Spleen (tissue), 11 donors: ENCODE results near the gene KEL. TPM values are rescaled to one million over a fixed set of nuclear protein-coding genes. Genes with fewer than 3 reads are reported as not detected.

Experiments used
- DNase-seq: peaks from one replicate; pipeline ENCODE4 v3.0.0-alpha.2; 2020
- H3K27ac ChIP-seq, 8 donors: fragments of 200-600 bp; sonication (generic) in 7 of 8; 1 replicate in 4 of 8; 2 replicates in 4 of 8; pipeline versions ENCODE4 v1.5.0 to v1.8.0; 2016 to 2021; ENCODE audit warnings: inconsistent platforms in 4 of 8, mild to moderate bottlenecking in 4 of 8, moderate library complexity in 1 of 8
- H3K27me3 ChIP-seq, 7 donors: fragments of 200-600 bp; sonication (generic) in 6 of 7; replicated peaks in 1 of 7; 1 replicate in 4 of 7; 2 replicates in 3 of 7; pipeline versions ENCODE4 v1.5.0 to v1.8.0; 2016 to 2021; ENCODE audit warnings: inconsistent platforms in 3 of 7, mild to moderate bottlenecking in 1 of 7
- H3K36me3 ChIP-seq, 6 donors: fragments of 200-600 bp; sonication (generic) in 5 of 6; 1 replicate in 4 of 6; 2 replicates in 2 of 6; pipeline versions ENCODE4 v1.5.0 to v1.8.0; 2016 to 2021; ENCODE audit warnings: inconsistent platforms in 2 of 6
- H3K4me1 ChIP-seq, 6 donors: fragments of 200-600 bp; sonication (generic) in 5 of 6; 1 replicate in 3 of 6; 2 replicates in 3 of 6; pipeline versions ENCODE4 v1.5.0 to v1.8.0; 2016 to 2021; ENCODE audit warnings: inconsistent platforms in 3 of 6
- H3K4me3 ChIP-seq, 8 donors: fragments of 200-600 bp; sonication (generic) in 7 of 8; 1 replicate in 4 of 8; 2 replicates in 4 of 8; pipeline versions ENCODE4 v1.5.0 to v1.8.0; 2016 to 2021; ENCODE audit warnings: inconsistent platforms in 4 of 8, mild to moderate bottlenecking in 4 of 8, moderate library complexity in 2 of 8
- H3K9me3 ChIP-seq, 8 donors: fragments of 200-600 bp; sonication (generic) in 7 of 8; 1 replicate in 4 of 8; 2 replicates in 4 of 8; pipeline versions ENCODE4 v1.5.0 to v1.8.0; 2016 to 2021; ENCODE audit warnings: inconsistent platforms in 4 of 8
- CTCF ChIP-seq, 11 experiments: fragments of 200-600 bp in 7 of 11; fragments of 450-650 bp in 4 of 11; sonication (generic) in 4 of 11; IDR thresholded peaks in 8 of 11; conservative IDR thresholded peaks in 3 of 11; 1 replicate in 7 of 11; 2 replicates in 4 of 11; pipeline versions ENCODE4 v1.4.0 to v1.8.0; 2016 to 2021; ENCODE audit warnings: antibody characterized with exemption in 11 of 11, inconsistent platforms in 4 of 11, mild to moderate bottlenecking in 1 of 11
- POLR2A ChIP-seq, 3 donors: fragments of 450-650 bp; IDR thresholded peaks; one replicate each; pipeline ENCODE4 v1.5.1; 2017; ENCODE audit warnings: antibody characterized with exemption in 3 of 3, mild to moderate bottlenecking in 1 of 3
- POLR2AphosphoS5 ChIP-seq, 3 donors: sonication (generic); formaldehyde crosslinking; IDR thresholded peaks; one replicate each; pipeline ENCODE4 v1.5.1; 2017; ENCODE audit warnings: antibody characterized with exemption in 3 of 3
- WGBS, 5 donors: extraction: QIAGEN DNeasy Blood & Tissue Kit in 3 of 5; methylation state at CpG; one replicate each; pipeline versions ENCODE4 v1.1.5 to v1.1.7; 2013 to 2018; 5-methylcytosine and 5-hydroxymethylcytosine counted together
- intact Hi-C: fragments of 100-400 bp; cut with DNase I; formaldehyde crosslinking; loops from one replicate; pipeline ENCODE4 v1.15.0; 2023; ENCODE audit warnings: low total_unique reads
- polyA plus RNA-seq, 3 donors: library from polyadenylated mRNA; stranded (reverse); fragments of 200-250 nt; gene quantifications; one replicate each; pipeline ENCODE4 v1.2.1, GENCODE V29; 2013
- total RNA-seq, 7 donors: library from RNA; depleted of rRNA in 3 of 7; stranded (reverse); fragments of >200 nt in 3 of 7; fragmentation: NEBNext Ultra II Directional in 4 of 7; extraction: Animal tissue kit (Norgen Biotek cat#: 25700) in 4 of 7; gene quantifications; one replicate each; pipeline versions ENCODE4 v1.1.0 to v1.2.1, GENCODE V29; 2016 to 2021
- donor health status: healthy with polysubstance abuse.
- donor health status: DM: no; HTN: no; CAD: no; lungs with moderate emphysema.
- donor health status: DM: no; HTN: no; CAD: no.
- donor health status: Bipolar disorder and iron deficiency.
- donor health status: healthy.
- donor health status: DM: no; HTN: no; CAD: no.
- donor health status: DM: yes; HTN: yes; CAD: no.

Gene KEL
- total and polyA plus RNA-seq, 10 donors, result 3.3 to 27.4 (median 5.6) TPM

GRCh38 chr7:142935941-142936565 is 26.1 kb downstream of the KEL start:
- no peak for DNase-seq
- TF ChIP-seq POLR2A (IDR thresholded peaks at IDR 0.05), result no peak
- TF ChIP-seq CTCF (IDR thresholded peaks at IDR 0.05 in 8 of 11, conservative IDR thresholded peaks at IDR 0.05 in 3 of 11), result no peak
- TF ChIP-seq POLR2AphosphoS5 (IDR thresholded peaks at IDR 0.05), result no peak
- H3K36me3 ChIP-seq, result no peaks in the 10 kb centered on the region
- 77 to 91% (median 84%) methylated on average over 10 to 12 of the region's 12 CpGs for WGBS, 5 donors
- H3K9me3 ChIP-seq, result no peaks in the 10 kb centered on the region
- H3K4me3 ChIP-seq, result no peak overlapping the region
- no peak overlapping the region for H3K27ac ChIP-seq
- peaks cover 0 to 15% (median 0%) of the 10 kb centered on the region in 7 donors for H3K27me3 ChIP-seq
- H3K4me1 ChIP-seq, result peaks cover 0 to 8% (median 0%) of the 10 kb centered on the region in 6 donors
- intact Hi-C loops, result no loop called here

GRCh38 chr7:142934056-142934455 is 28.1 kb downstream of the KEL start:
- intact Hi-C loops, result no loop called here
- H3K27me3 ChIP-seq, result peaks cover 0 to 15% (median 0%) of the 10 kb centered on the region in 7 donors
- no peak for DNase-seq

DNA sequence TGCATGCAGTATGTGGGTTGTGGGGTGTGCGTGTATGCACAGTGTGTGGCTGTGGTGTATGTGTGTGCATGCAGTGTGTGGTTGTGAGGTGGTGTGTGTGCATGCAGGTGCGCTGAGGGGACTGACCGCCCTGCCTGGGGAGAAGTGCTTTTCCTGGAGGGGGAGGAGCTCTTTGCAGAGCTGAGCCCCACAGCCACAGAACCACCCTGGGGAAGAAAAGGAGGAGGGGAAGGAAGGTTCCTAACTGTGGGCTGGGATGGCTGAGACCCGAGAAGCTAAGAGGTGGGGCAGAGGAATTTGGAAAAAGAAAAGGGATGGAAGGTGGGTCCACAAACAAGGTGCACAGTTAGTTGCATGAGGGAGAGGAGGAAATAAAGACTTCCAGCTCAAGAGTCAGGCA is 28.5 kb downstream of the KEL start, which contains the start of gene TRPV5:
TRPV5 (minus strand) TSS at position 123 of the 400 bp plus-strand sequence. CDS start 287 bp downstream, outside the sequence.
- DNase-seq, result no peak
- no peaks in the 10 kb centered on the region for H3K4me1 ChIP-seq
- no peak for TF ChIP-seq CTCF (IDR thresholded peaks at IDR 0.05 in 8 of 11, conservative IDR thresholded peaks at IDR 0.05 in 3 of 11)
- TF ChIP-seq POLR2A (IDR thresholded peaks at IDR 0.05), result no peak
- no peak for TF ChIP-seq POLR2AphosphoS5 (IDR thresholded peaks at IDR 0.05)
- peaks cover 0 to 15% (median 0%) of the 10 kb centered on the region in 7 donors for H3K27me3 ChIP-seq
- no peaks in the 10 kb centered on the region for H3K36me3 ChIP-seq
- no peak within 1 kb of the TSS for H3K27ac ChIP-seq
- 63 to 78% (median 69%) methylated on average over 4 of the region's 4 CpGs for WGBS, 5 donors
- H3K9me3 ChIP-seq, result no peaks in the 10 kb centered on the region
- H3K4me3 ChIP-seq, result no peak within 1 kb of the TSS
- intact Hi-C loops, result no loop called here

More at GRCh38 chr7:142934056-142934455, 28.1 kb downstream of the KEL start:
- 84 to 88% (median 85%) methylated on average over 12 of the region's 12 CpGs for WGBS, 5 donors
- Histone ChIP-seq H3K4me1 (no peaks in the 10 kb centered on the region), H3K27ac (no peak overlapping the region), H3K4me3 (no peak overlapping the region), H3K36me3 (no peaks in the 10 kb centered on the region), H3K9me3 (no peaks in the 10 kb centered on the region)
- TF ChIP-seq CTCF (IDR thresholded peaks at IDR 0.05 in 8 of 11, conservative IDR thresholded peaks at IDR 0.05 in 3 of 11) (no peak), POLR2A (IDR thresholded peaks at IDR 0.05) (no peak)

DNA sequence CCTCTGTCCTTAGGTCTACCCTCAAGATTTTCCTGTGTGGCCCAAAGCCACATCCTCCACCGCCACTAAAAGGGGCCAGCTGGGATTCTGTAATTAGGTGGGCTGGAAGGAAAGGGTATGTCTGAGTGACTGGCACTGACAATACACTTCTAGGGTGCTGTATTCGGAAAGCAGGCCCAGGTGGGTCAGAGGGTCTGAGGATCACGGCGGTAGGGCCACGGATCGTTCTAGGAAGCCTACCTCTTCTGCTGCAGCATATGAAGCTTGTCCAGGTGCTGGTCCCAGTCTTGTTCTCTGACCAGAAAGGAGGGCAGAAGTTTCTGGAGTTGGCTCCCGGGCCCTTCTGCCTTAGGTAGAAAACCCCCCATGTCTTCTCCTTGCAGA is 29.1 kb downstream of the KEL start:
- Histone ChIP-seq H3K9me3 (no peaks in the 10 kb centered on the region), H3K36me3 (no peaks in the 10 kb centered on the region), H3K4me1 (peaks cover 0 to under 1% (median 0%) of the 10 kb centered on the region in 6 donors), H3K27me3 (peaks cover 0 to 15% (median 0%) of the 10 kb centered on the region in 7 donors), H3K4me3 (no peak overlapping the region), H3K27ac (no peak overlapping the region)
- WGBS, 5 donors, result 74 to 89% (median 82%) methylated on average over 7 of the region's 7 CpGs
- TF ChIP-seq POLR2AphosphoS5 (IDR thresholded peaks at IDR 0.05) (no peak), POLR2A (IDR thresholded peaks at IDR 0.05) (no peak), CTCF (IDR thresholded peaks at IDR 0.05 in 8 of 11, conservative IDR thresholded peaks at IDR 0.05 in 3 of 11) (no peak)
- intact Hi-C loops, result no loop called here
- no peak for DNase-seq
